ENCODE data around the gene MEIS3. TPM values are rescaled to one million over a fixed set of nuclear protein-coding genes. Genes with fewer than 3 reads are reported as not detected.

MEIS3 gene
- total RNA-seq, 1 experiment from 2014 or later, result 1.9 TPM

DNA sequence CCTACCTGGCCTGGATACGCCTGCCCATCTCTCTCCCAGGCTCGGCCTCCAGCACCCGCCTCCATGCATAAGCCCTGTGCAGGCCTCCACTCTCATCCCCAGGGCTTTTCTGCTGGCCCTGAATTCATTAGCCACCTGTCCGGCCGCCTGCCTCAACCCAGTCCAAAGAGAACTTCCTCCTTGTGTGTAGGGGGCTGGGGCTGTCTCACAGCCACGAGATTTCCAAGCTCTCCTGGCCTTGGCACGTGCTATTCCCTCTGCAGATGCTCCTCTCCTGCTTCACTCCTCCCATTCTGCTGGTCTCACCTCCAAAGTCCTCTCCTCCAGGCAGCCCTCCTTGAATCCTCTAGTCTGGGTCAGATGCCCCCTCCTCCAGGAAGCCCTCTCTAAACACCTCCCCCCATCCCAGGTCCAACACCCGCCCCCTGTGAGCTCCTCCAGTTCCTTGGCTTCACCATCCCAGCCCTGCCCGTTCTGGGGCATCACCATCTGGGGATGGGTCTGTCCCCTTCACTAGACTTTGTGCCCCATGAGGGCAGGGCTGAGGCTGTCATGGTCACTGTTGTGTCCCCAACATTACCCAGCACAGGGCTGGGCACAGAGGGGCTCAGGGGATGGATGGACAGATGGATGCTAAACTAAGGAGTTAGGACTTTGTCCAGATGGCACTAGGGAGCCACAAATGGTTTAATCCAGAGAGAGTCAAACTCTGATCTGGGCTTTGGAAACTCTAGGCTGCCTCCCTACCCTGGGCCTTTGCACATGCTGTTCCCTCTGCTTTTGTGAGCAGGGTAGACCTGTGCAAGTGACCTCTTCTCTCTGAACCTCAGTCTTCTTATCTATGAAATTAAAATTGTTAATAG lies 14.8 kb downstream of the MEIS3 start:
- intact Hi-C loops (cut with micrococcal nuclease; ENCODE audit: unreplicated experiment), result no loop called here
- no TSS peak for BruUV-seq (replicated peaks)
- Histone ChIP-seq H3K9me2 (ENCODE audit: insufficient read depth) (no peaks in the 10 kb centered on the region), H3K9me3 (ENCODE audit: insufficient read depth, low read depth) (no peaks in the 10 kb centered on the region), H3K27me3 (ENCODE audit: insufficient read depth, low read depth) (peaks cover 62% of the 10 kb centered on the region), H3K27ac (no peak overlapping the region), H3K79me2 (ENCODE audit: low read depth) (no peaks in the 10 kb centered on the region), H4K20me1 (ENCODE audit: insufficient read depth) (no peaks in the 10 kb centered on the region), H3K4me3 (no peak overlapping the region), H3K4me1 (replicated peaks; ENCODE audit: insufficient read depth) (no peaks in the 10 kb centered on the region), H3F3A (ENCODE audit: insufficient read depth, low read depth) (no peaks in the 10 kb centered on the region), H3K36me3 (ENCODE audit: low read depth) (no peaks in the 10 kb centered on the region), H2AFZ (no peak overlapping the region), H3K4me2 (no peak overlapping the region)
- TF ChIP-seq, protein P1, sequence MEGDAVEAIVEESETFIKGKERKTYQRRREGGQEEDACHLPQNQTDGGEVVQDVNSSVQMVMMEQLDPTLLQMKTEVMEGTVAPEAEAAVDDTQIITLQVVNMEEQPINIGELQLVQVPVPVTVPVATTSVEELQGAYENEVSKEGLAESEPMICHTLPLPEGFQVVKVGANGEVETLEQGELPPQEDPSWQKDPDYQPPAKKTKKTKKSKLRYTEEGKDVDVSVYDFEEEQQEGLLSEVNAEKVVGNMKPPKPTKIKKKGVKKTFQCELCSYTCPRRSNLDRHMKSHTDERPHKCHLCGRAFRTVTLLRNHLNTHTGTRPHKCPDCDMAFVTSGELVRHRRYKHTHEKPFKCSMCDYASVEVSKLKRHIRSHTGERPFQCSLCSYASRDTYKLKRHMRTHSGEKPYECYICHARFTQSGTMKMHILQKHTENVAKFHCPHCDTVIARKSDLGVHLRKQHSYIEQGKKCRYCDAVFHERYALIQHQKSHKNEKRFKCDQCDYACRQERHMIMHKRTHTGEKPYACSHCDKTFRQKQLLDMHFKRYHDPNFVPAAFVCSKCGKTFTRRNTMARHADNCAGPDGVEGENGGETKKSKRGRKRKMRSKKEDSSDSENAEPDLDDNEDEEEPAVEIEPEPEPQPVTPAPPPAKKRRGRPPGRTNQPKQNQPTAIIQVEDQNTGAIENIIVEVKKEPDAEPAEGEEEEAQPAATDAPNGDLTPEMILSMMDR (conservative IDR thresholded peaks at IDR 0.05), result no peak
- TF ChIP-seq EZH2 (IDR thresholded peaks at IDR 0.05; ENCODE audit: low read depth), result no peak
- CTCF ChIA-PET, result no interaction called here
- POLR2A ChIA-PET (ENCODE audit: unreplicated experiment), result no interaction called here
- no peak for DNase-seq

DNA sequence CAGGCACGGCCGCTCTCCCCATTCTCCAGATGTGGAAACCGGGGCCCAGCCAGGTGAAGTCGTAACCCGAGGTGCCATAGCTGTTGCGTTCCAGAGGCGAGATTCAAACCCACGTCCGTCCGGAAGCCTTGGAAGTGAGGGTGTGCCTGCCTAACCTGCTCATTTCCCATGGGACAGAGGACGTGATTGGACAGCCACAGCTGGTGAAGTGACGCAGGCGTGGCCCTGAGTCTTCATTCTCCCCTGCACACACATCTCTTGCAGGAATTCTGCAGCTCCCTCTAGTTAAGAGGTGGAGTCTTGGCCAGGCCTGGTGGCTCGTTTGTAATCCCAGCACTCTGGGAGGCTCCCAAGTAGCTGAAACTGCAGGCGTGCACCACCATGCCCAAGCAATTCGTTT lies 16.8 kb downstream of the MEIS3 start:
- Histone ChIP-seq H3K9me3 (ENCODE audit: insufficient read depth, low read depth) (no peaks in the 10 kb centered on the region), H3F3A (ENCODE audit: insufficient read depth, low read depth) (no peaks in the 10 kb centered on the region), H2AFZ (no peak overlapping the region), H3K27ac (no peak overlapping the region), H3K36me3 (ENCODE audit: low read depth) (no peaks in the 10 kb centered on the region), H3K4me1 (replicated peaks; ENCODE audit: insufficient read depth) (no peaks in the 10 kb centered on the region), H3K79me2 (ENCODE audit: low read depth) (no peaks in the 10 kb centered on the region), H3K27me3 (ENCODE audit: insufficient read depth, low read depth) (peaks cover 46% of the 10 kb centered on the region), H3K9me2 (ENCODE audit: insufficient read depth) (no peaks in the 10 kb centered on the region), H3K4me3 (no peak overlapping the region), H3K4me2 (no peak overlapping the region), H4K20me1 (ENCODE audit: insufficient read depth) (no peaks in the 10 kb centered on the region)
- no peak for TF ChIP-seq EZH2 (IDR thresholded peaks at IDR 0.05; ENCODE audit: low read depth)
- TF ChIP-seq, protein P1 (conservative IDR thresholded peaks at IDR 0.05), result no peak
- CTCF ChIA-PET, result no interaction called here
- intact Hi-C loops (cut with micrococcal nuclease; ENCODE audit: unreplicated experiment), result no loop called here
- no TSS peak for BruUV-seq (replicated peaks)
- no peak for DNase-seq
- POLR2A ChIA-PET (ENCODE audit: unreplicated experiment), result interaction anchor here (0.8 kb wide), 1 partner anchor 26 kb away, joined by 6 read pairs; no protein-coding TSS in a partner anchor

GRCh38 chr19:47398707-47399597 lies 20.4 kb downstream of the MEIS3 start:
- Histone ChIP-seq H3K4me1 (replicated peaks; ENCODE audit: insufficient read depth) (no peaks in the 10 kb centered on the region), H3K9me3 (ENCODE audit: insufficient read depth, low read depth) (no peaks in the 10 kb centered on the region), H3F3A (ENCODE audit: insufficient read depth, low read depth) (no peaks in the 10 kb centered on the region), H3K4me2 (no peak overlapping the region), H3K9me2 (ENCODE audit: insufficient read depth) (no peaks in the 10 kb centered on the region), H4K20me1 (ENCODE audit: insufficient read depth) (no peaks in the 10 kb centered on the region), H3K27me3 (ENCODE audit: insufficient read depth, low read depth) (peaks cover 24% of the 10 kb centered on the region), H3K4me3 (no peak overlapping the region), H2AFZ (no peak overlapping the region), H3K27ac (no peak overlapping the region), H3K79me2 (ENCODE audit: low read depth) (no peaks in the 10 kb centered on the region), H3K36me3 (ENCODE audit: low read depth) (no peaks in the 10 kb centered on the region)
- BruUV-seq (replicated peaks), result no TSS peak
- intact Hi-C loops (cut with micrococcal nuclease; ENCODE audit: unreplicated experiment), result no loop called here
- CTCF ChIA-PET, result interaction anchor here (0.6 kb wide), 1 partner anchor 80 kb away, joined by 11 read pairs; no protein-coding TSS in a partner anchor
- POLR2A ChIA-PET (ENCODE audit: unreplicated experiment), result no interaction called here
- no peak for DNase-seq
- TF ChIP-seq EZH2 (IDR thresholded peaks at IDR 0.05; ENCODE audit: low read depth), result no peak
- TF ChIP-seq, protein P1 (conservative IDR thresholded peaks at IDR 0.05), result no peak

Data from PC-9 (cell line).